GM23338 (cell line): ENCODE data around the gene AP2A1.

Source experiments
- CREB1 ChIP-seq: fragments of 250-450 bp; sonication (Bioruptor Pico); IDR thresholded peaks from 2 replicates; pipeline ENCODE4 v1.5.0; 2020; ENCODE audit warnings: low read depth, mild to moderate bottlenecking, moderate library complexity
- EZH2 ChIP-seq: fragments of 200-600 bp; sonication (generic); IDR thresholded peaks from one replicate; pipeline ENCODE4 v1.8.0; 2017; ENCODE audit warnings: antibody characterized with exemption, mild to moderate bottlenecking, low read depth; ENCODE audit not compliant: unreplicated experiment
- EZH2phosphoT487 ChIP-seq: fragments of 200-600 bp; sonication (generic); IDR thresholded peaks from one replicate; pipeline ENCODE4 v1.8.1; 2018; ENCODE audit warnings: antibody characterized with exemption; ENCODE audit not compliant: unreplicated experiment
- JUNB ChIP-seq: IDR thresholded peaks from one replicate; pipeline ENCODE4 v1.6.1; 2016; ENCODE audit warnings: antibody characterized with exemption; ENCODE audit not compliant: unreplicated experiment
- NANOG ChIP-seq: IDR thresholded peaks from 2 replicates; pipeline ENCODE4 v1.6.1; 2016; ENCODE audit warnings: antibody characterized with exemption, borderline replicate concordance
- POLR2AphosphoS5 ChIP-seq: IDR thresholded peaks from 2 replicates; pipeline ENCODE4 v1.6.1; 2016; ENCODE audit warnings: antibody characterized with exemption, low read depth
- STAT1 ChIP-seq: IDR thresholded peaks from one replicate; pipeline ENCODE4 v1.6.1; 2016; ENCODE audit warnings: antibody characterized with exemption; ENCODE audit not compliant: unreplicated experiment
- ZNF114 ChIP-seq: fragments of 250-450 bp; sonication (Bioruptor Pico); IDR thresholded peaks from 2 replicates; pipeline ENCODE4 v1.5.0; 2020; ENCODE audit warnings: mild to moderate bottlenecking, moderate library complexity
- ZNF331 ChIP-seq: fragments of 250-450 bp; sonication (Bioruptor Pico); IDR thresholded peaks from 2 replicates; pipeline ENCODE4 v1.5.0; 2020; ENCODE audit warnings: low read depth, mild to moderate bottlenecking, moderate library complexity
- TF ChIP-seq, protein P1 (sequence below), 2 experiments: fragments of 200-600 bp in 1 of 2; sonication (generic) in 1 of 2; conservative IDR thresholded peaks; 2 replicates each; pipeline versions ENCODE4 v1.5.1 to v1.6.1; 2016 to 2017; ENCODE audit warnings: antibody characterized with exemption in 2 of 2, low read depth in 2 of 2, mild to moderate bottlenecking in 2 of 2, moderate library complexity in 1 of 2
- TF ChIP-seq, protein P2 (sequence below): IDR thresholded peaks from 2 replicates; pipeline ENCODE4 v1.6.1; 2016; ENCODE audit warnings: antibody characterized with exemption
- TF ChIP-seq, protein P3 (sequence below): IDR thresholded peaks from one replicate; pipeline ENCODE4 v1.6.1; 2018; ENCODE audit warnings: antibody characterized with exemption; ENCODE audit not compliant: unreplicated experiment

DNA sequence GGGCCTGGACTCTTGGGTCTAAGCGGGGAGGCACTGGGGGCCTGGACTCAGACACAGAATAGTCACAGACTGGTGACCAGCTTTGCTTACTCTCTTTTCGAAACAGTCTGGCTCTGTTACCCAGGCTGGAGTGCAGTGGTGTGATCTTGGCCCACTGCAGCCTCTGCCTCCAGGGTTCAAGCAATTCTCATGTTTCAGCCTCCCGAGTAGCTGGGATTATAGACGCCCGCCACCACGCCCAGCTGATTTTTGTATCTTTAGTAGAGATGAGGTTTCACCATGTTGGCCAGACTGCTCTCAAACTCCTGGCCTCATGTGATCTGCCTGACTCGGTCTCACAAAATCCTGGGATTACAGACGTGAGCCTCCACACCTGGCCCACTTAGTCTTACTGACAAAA, 62.4 kb downstream of the AP2A1 start:
- no peak for TF ChIP-seq ZNF114 (CRISPR knock-in tag)
- TF ChIP-seq, protein P1, sequence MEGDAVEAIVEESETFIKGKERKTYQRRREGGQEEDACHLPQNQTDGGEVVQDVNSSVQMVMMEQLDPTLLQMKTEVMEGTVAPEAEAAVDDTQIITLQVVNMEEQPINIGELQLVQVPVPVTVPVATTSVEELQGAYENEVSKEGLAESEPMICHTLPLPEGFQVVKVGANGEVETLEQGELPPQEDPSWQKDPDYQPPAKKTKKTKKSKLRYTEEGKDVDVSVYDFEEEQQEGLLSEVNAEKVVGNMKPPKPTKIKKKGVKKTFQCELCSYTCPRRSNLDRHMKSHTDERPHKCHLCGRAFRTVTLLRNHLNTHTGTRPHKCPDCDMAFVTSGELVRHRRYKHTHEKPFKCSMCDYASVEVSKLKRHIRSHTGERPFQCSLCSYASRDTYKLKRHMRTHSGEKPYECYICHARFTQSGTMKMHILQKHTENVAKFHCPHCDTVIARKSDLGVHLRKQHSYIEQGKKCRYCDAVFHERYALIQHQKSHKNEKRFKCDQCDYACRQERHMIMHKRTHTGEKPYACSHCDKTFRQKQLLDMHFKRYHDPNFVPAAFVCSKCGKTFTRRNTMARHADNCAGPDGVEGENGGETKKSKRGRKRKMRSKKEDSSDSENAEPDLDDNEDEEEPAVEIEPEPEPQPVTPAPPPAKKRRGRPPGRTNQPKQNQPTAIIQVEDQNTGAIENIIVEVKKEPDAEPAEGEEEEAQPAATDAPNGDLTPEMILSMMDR (conservative IDR thresholded peaks at IDR 0.05; ENCODE audit: low read depth in 2 of 2) = no peak
- no peak for TF ChIP-seq POLR2AphosphoS5
- no peak for TF ChIP-seq EZH2phosphoT487
- no peak for TF ChIP-seq EZH2
- TF ChIP-seq, protein P2, sequence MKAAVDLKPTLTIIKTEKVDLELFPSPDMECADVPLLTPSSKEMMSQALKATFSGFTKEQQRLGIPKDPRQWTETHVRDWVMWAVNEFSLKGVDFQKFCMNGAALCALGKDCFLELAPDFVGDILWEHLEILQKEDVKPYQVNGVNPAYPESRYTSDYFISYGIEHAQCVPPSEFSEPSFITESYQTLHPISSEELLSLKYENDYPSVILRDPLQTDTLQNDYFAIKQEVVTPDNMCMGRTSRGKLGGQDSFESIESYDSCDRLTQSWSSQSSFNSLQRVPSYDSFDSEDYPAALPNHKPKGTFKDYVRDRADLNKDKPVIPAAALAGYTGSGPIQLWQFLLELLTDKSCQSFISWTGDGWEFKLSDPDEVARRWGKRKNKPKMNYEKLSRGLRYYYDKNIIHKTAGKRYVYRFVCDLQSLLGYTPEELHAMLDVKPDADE = no peak
- TF ChIP-seq, protein P3, sequence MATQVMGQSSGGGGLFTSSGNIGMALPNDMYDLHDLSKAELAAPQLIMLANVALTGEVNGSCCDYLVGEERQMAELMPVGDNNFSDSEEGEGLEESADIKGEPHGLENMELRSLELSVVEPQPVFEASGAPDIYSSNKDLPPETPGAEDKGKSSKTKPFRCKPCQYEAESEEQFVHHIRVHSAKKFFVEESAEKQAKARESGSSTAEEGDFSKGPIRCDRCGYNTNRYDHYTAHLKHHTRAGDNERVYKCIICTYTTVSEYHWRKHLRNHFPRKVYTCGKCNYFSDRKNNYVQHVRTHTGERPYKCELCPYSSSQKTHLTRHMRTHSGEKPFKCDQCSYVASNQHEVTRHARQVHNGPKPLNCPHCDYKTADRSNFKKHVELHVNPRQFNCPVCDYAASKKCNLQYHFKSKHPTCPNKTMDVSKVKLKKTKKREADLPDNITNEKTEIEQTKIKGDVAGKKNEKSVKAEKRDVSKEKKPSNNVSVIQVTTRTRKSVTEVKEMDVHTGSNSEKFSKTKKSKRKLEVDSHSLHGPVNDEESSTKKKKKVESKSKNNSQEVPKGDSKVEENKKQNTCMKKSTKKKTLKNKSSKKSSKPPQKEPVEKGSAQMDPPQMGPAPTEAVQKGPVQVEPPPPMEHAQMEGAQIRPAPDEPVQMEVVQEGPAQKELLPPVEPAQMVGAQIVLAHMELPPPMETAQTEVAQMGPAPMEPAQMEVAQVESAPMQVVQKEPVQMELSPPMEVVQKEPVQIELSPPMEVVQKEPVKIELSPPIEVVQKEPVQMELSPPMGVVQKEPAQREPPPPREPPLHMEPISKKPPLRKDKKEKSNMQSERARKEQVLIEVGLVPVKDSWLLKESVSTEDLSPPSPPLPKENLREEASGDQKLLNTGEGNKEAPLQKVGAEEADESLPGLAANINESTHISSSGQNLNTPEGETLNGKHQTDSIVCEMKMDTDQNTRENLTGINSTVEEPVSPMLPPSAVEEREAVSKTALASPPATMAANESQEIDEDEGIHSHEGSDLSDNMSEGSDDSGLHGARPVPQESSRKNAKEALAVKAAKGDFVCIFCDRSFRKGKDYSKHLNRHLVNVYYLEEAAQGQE = no peak
- no peak for TF ChIP-seq CREB1 (CRISPR knock-in tag)
- TF ChIP-seq JUNB = no peak
- TF ChIP-seq NANOG = no peak
- no peak for TF ChIP-seq ZNF331 (CRISPR knock-in tag)
- no peak for TF ChIP-seq STAT1
